H1 (cell line): ENCODE results near the gene AGAP1. TPM values are rescaled to one million over a fixed set of nuclear protein-coding genes. Genes with fewer than 3 reads are reported as not detected.

ENCODE experiments used
- CTCF ChIA-PET: fragments of 300-600 bp; sonication (Branson Sonifier 250); formaldehyde crosslinking; loops from one replicate; lab custom pipeline; 2021; ENCODE audit not compliant: partially characterized antibody; lab: Charles Lee
- POLR2A ChIA-PET: fragments of 300-600 bp; sonication (Branson Sonifier 250); formaldehyde crosslinking; loops from one replicate; lab custom pipeline; 2021; ENCODE audit warnings: inconsistent platforms; ENCODE audit not compliant: partially characterized antibody; lab: Charles Lee
- DNase-seq, 2 experiments: peaks; one replicate each; pipeline versions ENCODE4 v3.0.0 to v3.0.0-alpha.2; 2010 to 2022; ENCODE audit warnings: low spot score in 2 of 2, low read depth in 1 of 2, mixed read lengths in 1 of 2
- FAIRE-seq: peaks from 2 replicates; lab custom pipeline; 2011; peaks lifted over from hg19 to GRCh38; lab: Jason Lieb, UNC
- H2AFZ ChIP-seq: 2 replicates; pipeline ENCODE4 v1.8.1; 2012; ENCODE audit warnings: low read length, inconsistent platforms
- H2AK5ac ChIP-seq: 2 replicates; pipeline ENCODE4 v1.6.1; 2013; ENCODE audit warnings: low read depth, low read length
- H2BK120ac ChIP-seq: replicated peaks from 2 replicates; pipeline ENCODE3; 2013; ENCODE audit warnings: low read depth, low read length, inconsistent platforms
- H2BK12ac ChIP-seq: 2 replicates; pipeline ENCODE4 v1.6.1; 2013; ENCODE audit warnings: low read depth, low read length
- H2BK15ac ChIP-seq: 2 replicates; pipeline ENCODE4 v1.6.1; 2013; ENCODE audit warnings: low read length
- H2BK20ac ChIP-seq: 2 replicates; pipeline ENCODE4 v1.6.1; 2013; ENCODE audit warnings: low read length
- H2BK5ac ChIP-seq: 2 replicates; pipeline ENCODE4 v1.6.1; 2013; ENCODE audit warnings: low read depth, low read length
- H3K14ac ChIP-seq: 2 replicates; pipeline ENCODE4 v1.6.1; 2013; ENCODE audit warnings: inconsistent platforms; ENCODE audit not compliant: insufficient read length
- H3K18ac ChIP-seq: 2 replicates; pipeline ENCODE4 v1.6.1; 2013; ENCODE audit warnings: low read length; ENCODE audit errors: extremely low read depth
- H3K23ac ChIP-seq: 2 replicates; pipeline ENCODE4 v1.6.1; 2013; ENCODE audit warnings: inconsistent platforms; ENCODE audit not compliant: insufficient read length
- H3K23me2 ChIP-seq: 2 replicates; pipeline ENCODE4 v1.6.1; 2013; ENCODE audit warnings: low read depth, low read length
- H3K27ac ChIP-seq: 2 replicates; pipeline ENCODE4 v1.6.1; 2011; ENCODE audit warnings: low read depth, low read length, inconsistent platforms
- H3K27me3 ChIP-seq, 4 experiments: replicated peaks in 1 of 4; 1 replicate in 1 of 4; 2 replicates in 3 of 4; pipeline versions ENCODE4 v1.6.1 to v1.8.1; 2011 to 2013; ENCODE audit warnings: low read length in 3 of 4, mild to moderate bottlenecking in 3 of 4, inconsistent platforms in 2 of 4, mixed read lengths in 2 of 4, moderate library complexity in 1 of 4; ENCODE audit not compliant: control insufficient read depth in 3 of 4, insufficient read depth in 3 of 4; ENCODE audit errors: extremely low read depth in 1 of 4
- H3K36me3 ChIP-seq, 4 experiments: 2 replicates each; pipeline versions ENCODE4 v1.6.1 to v1.8.1; 2011 to 2013; ENCODE audit warnings: mild to moderate bottlenecking in 4 of 4, low read length in 3 of 4, moderate library complexity in 2 of 4, control low read depth in 1 of 4, inconsistent platforms in 1 of 4; ENCODE audit not compliant: insufficient read depth in 4 of 4, control insufficient read depth in 2 of 4
- H3K4ac ChIP-seq: replicated peaks from 2 replicates; pipeline ENCODE3; 2013; ENCODE audit warnings: low read length, low read depth, mixed read lengths, inconsistent platforms; ENCODE audit not compliant: insufficient read length
- H3K4me1 ChIP-seq, 4 experiments: replicated peaks in 1 of 4; 1 replicate in 1 of 4; 2 replicates in 3 of 4; pipeline versions ENCODE4 v1.6.1 to v1.8.1; 2011 to 2013; ENCODE audit warnings: low read length in 3 of 4, inconsistent platforms in 2 of 4, mixed read lengths in 1 of 4; ENCODE audit not compliant: insufficient read depth in 4 of 4, control insufficient read depth in 3 of 4
- H3K4me2 ChIP-seq, 2 experiments: 2 replicates each; pipeline versions ENCODE4 v1.6.1 to v1.8.1; 2011 to 2013; ENCODE audit warnings: low read depth in 2 of 2, low read length in 2 of 2, control low read depth in 1 of 2, inconsistent platforms in 1 of 2, mild to moderate bottlenecking in 1 of 2; ENCODE audit not compliant: insufficient read depth in 1 of 2
- H3K4me3 ChIP-seq, 4 experiments: fragments of 200-600, 300-600 bp in 1 of 4; sonication (generic), shearing (Covaris generic), sonication (Bioruptor Twin) in 1 of 4; 2 replicates each; pipeline versions ENCODE4 v1.5.1 to v1.8.1; 2011 to 2016; ENCODE audit warnings: low read length in 4 of 4, low read depth in 3 of 4, control low read depth in 2 of 4, inconsistent platforms in 2 of 4, mild to moderate bottlenecking in 2 of 4, mixed read lengths in 1 of 4, moderate library complexity in 1 of 4; ENCODE audit not compliant: insufficient read depth in 2 of 4; ENCODE audit errors: extremely low read depth in 1 of 4
- H3K56ac ChIP-seq: replicated peaks from 2 replicates; pipeline ENCODE3; 2013; ENCODE audit warnings: low read depth, mild to moderate bottlenecking, mixed read lengths, low read length, inconsistent platforms; ENCODE audit not compliant: insufficient read length
- H3K79me1 ChIP-seq: 2 replicates; pipeline ENCODE4 v1.6.1; 2013; ENCODE audit warnings: low read depth, low read length, control low read depth
- H3K79me2 ChIP-seq, 2 experiments: 2 replicates each; pipeline versions ENCODE4 v1.6.1 to v1.8.1; 2012 to 2013; ENCODE audit warnings: low read length in 2 of 2, mild to moderate bottlenecking in 2 of 2, inconsistent platforms in 1 of 2; ENCODE audit not compliant: insufficient read depth in 2 of 2, control insufficient read depth in 1 of 2
- H3K9ac ChIP-seq, 4 experiments: replicated peaks in 1 of 4; 1 replicate in 1 of 4; 2 replicates in 3 of 4; pipeline versions ENCODE4 v1.6.1 to v1.8.1; 2011 to 2013; ENCODE audit warnings: low read depth in 3 of 4, low read length in 3 of 4, control low read depth in 2 of 4, mild to moderate bottlenecking in 2 of 4, moderate library complexity in 2 of 4, inconsistent platforms in 1 of 4; ENCODE audit errors: extremely low read depth in 1 of 4
- H3K9me3 ChIP-seq, 2 experiments: 2 replicates each; pipeline versions ENCODE4 v1.6.1 to v1.8.1; 2012 to 2013; ENCODE audit warnings: mild to moderate bottlenecking in 2 of 2, moderate library complexity in 2 of 2, control low read depth in 1 of 2, inconsistent platforms in 1 of 2, low read depth in 1 of 2, low read length in 1 of 2, mixed read lengths in 1 of 2; ENCODE audit not compliant: insufficient read depth in 2 of 2
- H4K20me1 ChIP-seq, 2 experiments: replicated peaks in 1 of 2; 2 replicates each; pipeline versions ENCODE3 to v1.8.1; 2011 to 2013; ENCODE audit warnings: inconsistent platforms in 2 of 2, low read length in 2 of 2, mild to moderate bottlenecking in 1 of 2; ENCODE audit not compliant: insufficient read depth in 2 of 2, control insufficient read depth in 1 of 2
- H4K5ac ChIP-seq: 2 replicates; pipeline ENCODE4 v1.6.1; 2013; ENCODE audit warnings: low read length, low read depth, mixed read lengths, inconsistent platforms; ENCODE audit not compliant: insufficient read length
- H4K8ac ChIP-seq: 2 replicates; pipeline ENCODE4 v1.8.0; 2013; ENCODE audit warnings: mild to moderate bottlenecking, moderate library complexity, low read length, inconsistent platforms; ENCODE audit not compliant: insufficient read depth; ENCODE audit errors: extremely low read depth
- H4K91ac ChIP-seq: replicated peaks from 2 replicates; pipeline ENCODE3; 2013; ENCODE audit warnings: low read length, mixed read lengths, inconsistent platforms; ENCODE audit not compliant: insufficient read length
- ASH2L ChIP-seq: fragments of 200-600, 300-600 bp; sonication (generic); IDR thresholded peaks from one replicate; pipeline ENCODE4 v1.7.1; 2017; ENCODE audit warnings: low read length
- ATF3 ChIP-seq: IDR thresholded peaks from 2 replicates; pipeline ENCODE4 v1.6.1; 2011; ENCODE audit warnings: low read depth, mild to moderate bottlenecking, low read length; ENCODE audit not compliant: insufficient read depth
- CEBPB ChIP-seq: IDR thresholded peaks from 2 replicates; pipeline ENCODE4 v1.6.1; 2012; ENCODE audit warnings: low read depth, low read length
- CREB1 ChIP-seq: IDR thresholded peaks from 2 replicates; pipeline ENCODE4 v1.6.1; 2012; ENCODE audit warnings: inconsistent platforms
- EGR1 ChIP-seq: IDR thresholded peaks from 2 replicates; pipeline ENCODE4 v1.6.1; 2011; ENCODE audit warnings: low read depth, low read length, borderline replicate concordance
- HDAC2 ChIP-seq, 2 experiments: fragments of 300-600 bp in 1 of 2; sonication (generic) in 1 of 2; IDR thresholded peaks; 2 replicates each; pipeline ENCODE4 v1.6.1; 2011 to 2012; ENCODE audit warnings: low read depth in 2 of 2, low read length in 2 of 2, mild to moderate bottlenecking in 2 of 2, moderate library complexity in 2 of 2, borderline replicate concordance in 1 of 2, inconsistent platforms in 1 of 2
- JUND ChIP-seq: IDR thresholded peaks from 2 replicates; pipeline ENCODE4 v1.6.1; 2011; ENCODE audit warnings: mild to moderate bottlenecking, improper control_type of control experiment, low read length
- KDM1A ChIP-seq: fragments of 200-600, 300-600 bp; sonication (generic); IDR thresholded peaks from 2 replicates; pipeline ENCODE4 v1.7.1; 2016; ENCODE audit warnings: mild to moderate bottlenecking, low read length, borderline replicate concordance
- MAX ChIP-seq: IDR thresholded peaks from 2 replicates; pipeline ENCODE4 v1.6.1; 2012; ENCODE audit warnings: inconsistent platforms
- PHF8 ChIP-seq: fragments of 200-600 bp; sonication (generic); conservative IDR thresholded peaks from 2 replicates; pipeline ENCODE4 v1.7.1; 2012; ENCODE audit warnings: low read depth, mild to moderate bottlenecking, inconsistent platforms, low read length, moderate library complexity
- POLR2AphosphoS5 ChIP-seq: IDR thresholded peaks from 2 replicates; pipeline ENCODE4 v1.6.1; 2011; ENCODE audit warnings: low read depth, low read length
- RXRA ChIP-seq: IDR thresholded peaks from 2 replicates; pipeline ENCODE4 v1.6.1; 2011; ENCODE audit warnings: low read depth, mild to moderate bottlenecking, low read length, moderate library complexity; ENCODE audit not compliant: insufficient read depth
- SIX5 ChIP-seq: IDR thresholded peaks from 2 replicates; pipeline ENCODE4 v1.6.1; 2011; ENCODE audit warnings: mild to moderate bottlenecking, low read depth, low read length
- WGBS, 2 experiments: shearing (Covaris generic) in 1 of 2; methylation state at CpG; one replicate each; pipeline versions ENCODE4 v1.1.6 to v1.1.7; 2013 to 2015; ENCODE audit warnings: low lambda C conversion rate in 2 of 2, mixed read lengths in 2 of 2, inconsistent platforms in 1 of 2, low coverage in 1 of 2, missing lambda C conversion rate in 1 of 2; ENCODE audit not compliant: insufficient replicate concordance in 2 of 2, insufficient coverage in 1 of 2, insufficient read length in 1 of 2; ENCODE audit errors: extremely low coverage in 1 of 2, missing lambda C conversion rate in 1 of 2; 5-methylcytosine and 5-hydroxymethylcytosine counted together
- polyA plus RNA-seq, 7 experiments: library from polyadenylated mRNA; depleted of rRNA in 3 of 7; stranded (reverse) in 5 of 7; unstranded in 2 of 7; fragments of >200 nt in 5 of 7; fragments of 200-250 nt in 2 of 7; gene quantifications; 1 replicate in 5 of 7; 2 replicates in 1 of 7; 4 replicates in 1 of 7; pipeline versions ENCODE4 v1.2.1 to v1.2.3, GENCODE V29; 2011 to 2013; ENCODE audit warnings: missing spikeins in 2 of 7, mixed read lengths in 2 of 7
- total RNA-seq: library from RNA; stranded (reverse); fragmentation: NEBNext Ultra II Directional; extraction: Animal tissue kit (Norgen Biotek cat#: 25700); gene quantifications from 2 replicates; pipeline ENCODE4 v1.2.1, GENCODE V29; 2021

The AGAP1 gene
- total and polyA plus RNA-seq, 2 of the 8 experiments (the other 6 are each of a cell fraction or from before 2014, with no cell fraction given), result 18.1 to 39.4 TPM

GRCh38 chr2:236086971-236087465 is 593.2 kb downstream of the AGAP1 start:
- peak overlapping the region; percentile 39 to 59 for H3K4me2 ChIP-seq
- peaks cover 7 to 26% (median 22%) of the 10 kb centered on the region in 4 experiments for H3K4me1 ChIP-seq
- peak overlapping the region; percentile 99; the same call in 1 of the 2 replicates for H2BK5ac ChIP-seq
- no peaks in the 10 kb centered on the region for H3K9me3 ChIP-seq
- 0 out of 2 replicates have a peak, but pooled peaks cover 2% of the 10 kb centered on the region for H3K23me2 ChIP-seq
- H3K79me1 ChIP-seq, result no peaks in the 10 kb centered on the region
- ChIA-PET CTCF (interaction anchor here (0.6 to 4.7 kb wide), 5 partner anchors 12 to 782 kb away, joined by 3 to 34 read pairs (median 3); no protein-coding TSS in a partner anchor), POLR2A (interaction anchor here (0.9 kb wide), 1 partner anchor 32 kb away, joined by 3 read pairs; no protein-coding TSS in a partner anchor)
- no peak overlapping the region for H2AFZ ChIP-seq
- 13% methylated on average over 4 of the region's 8 CpGs; no CpG with 5 or more reads in 1 of the 2 experiments for WGBS, 2 experiments
- peak overlapping the region; percentile 88; the same call in 1 of the 2 replicates for H2BK12ac ChIP-seq
- H2AK5ac ChIP-seq, result peak overlapping the region; percentile 99; the same call in 1 of the 2 replicates
- no peak overlapping the region for H4K5ac ChIP-seq
- no peaks in the 10 kb centered on the region for H4K20me1 ChIP-seq
- H3K23ac ChIP-seq, result no peak overlapping the region
- H3K56ac ChIP-seq, result no peak overlapping the region
- H3K14ac ChIP-seq, result no peak overlapping the region
- peak overlapping the region; percentile 55 for H3K4ac ChIP-seq
- no peak overlapping the region for H2BK15ac ChIP-seq
- H3K4me3 ChIP-seq, result peak overlapping the region in 1 of 4 experiments; percentile 43; a peak in 2 of 8 replicates
- peak overlapping the region; percentile 75 for H2BK120ac ChIP-seq
- no peaks in the 10 kb centered on the region; a peak in 1 of 7 replicates for H3K27me3 ChIP-seq
- DNase-seq, result peak; percentile 31 to 63
- H3K36me3 ChIP-seq, result no peaks in the 10 kb centered on the region
- H2BK20ac ChIP-seq, result no peak overlapping the region; the same call in 1 of the 2 replicates
- H3K27ac ChIP-seq, result no peak overlapping the region
- H3K9ac ChIP-seq, result no peak overlapping the region
- peak overlapping the region; percentile 98 for H3K18ac ChIP-seq
- no peaks in the 10 kb centered on the region for H3K79me2 ChIP-seq
- H4K91ac ChIP-seq, result peak overlapping the region; percentile 96
- H4K8ac ChIP-seq, result no peak overlapping the region
- FAIRE-seq, result peak; percentile 89
- TF ChIP-seq ASH2L (no peak), HDAC2 (IDR thresholded peaks at IDR 0.05; ENCODE audit: borderline replicate concordance in 1 of 2, low read depth in 2 of 2, low read length in 2 of 2) (peak; percentile 81 to 97; a peak in 3 of 4 replicates), POLR2AphosphoS5 (no peak), CREB1 (no peak), EGR1 (no peak), ATF3 (no peak), MAX (no peak), CEBPB (no peak), RXRA (no peak), JUND (no peak), PHF8 (no peak), KDM1A (no peak), SIX5 (no peak)
